GM12878 (cell line): ENCODE data around the gene FAM24B.

Experiments
- CBFB ChIP-seq: IDR thresholded peaks from 2 replicates; pipeline ENCODE4 v1.6.1; 2016; ENCODE audit warnings: antibody characterized with exemption, low read depth
- CEBPB ChIP-seq, 2 experiments: fragments of 150-350 bp in 1 of 2; IDR thresholded peaks; 2 replicates each; pipeline ENCODE4 v1.6.1; 2012 to 2014; ENCODE audit warnings: low read depth in 2 of 2, low read length in 2 of 2, borderline replicate concordance in 1 of 2, inconsistent platforms in 1 of 2
- EED ChIP-seq: sonication (generic); IDR thresholded peaks from 2 replicates; pipeline ENCODE4 v1.6.1; 2016; ENCODE audit warnings: antibody characterized with exemption, low read depth
- EP300 ChIP-seq, 2 experiments: fragments of 150-350 bp in 1 of 2; IDR thresholded peaks; 2 replicates each; pipeline ENCODE4 v1.6.1; 2011 to 2012; ENCODE audit warnings: low read depth in 2 of 2, low read length in 2 of 2, borderline replicate concordance in 1 of 2, improper control_type of control experiment in 1 of 2, inconsistent platforms in 1 of 2; ENCODE audit not compliant: control insufficient read depth in 1 of 2
- ETV6 ChIP-seq, 2 experiments: fragments of 450-650 bp in 1 of 2; IDR thresholded peaks in 1 of 2; conservative IDR thresholded peaks in 1 of 2; 2 replicates each; pipeline ENCODE4 v1.6.1; 2014; ENCODE audit warnings: antibody characterized with exemption in 1 of 2, borderline replicate concordance in 1 of 2, low read depth in 1 of 2, mild to moderate bottlenecking in 1 of 2, moderate library complexity in 1 of 2
- EZH2 ChIP-seq: IDR thresholded peaks from 2 replicates; pipeline ENCODE4 v1.6.1; 2012; ENCODE audit warnings: low read depth, mild to moderate bottlenecking, control low read depth, inconsistent platforms, low read length, borderline replicate concordance; ENCODE audit not compliant: control insufficient read depth
- NRF1 ChIP-seq: conservative IDR thresholded peaks from 2 replicates; pipeline ENCODE4 v1.6.1; 2011; ENCODE audit warnings: mild to moderate bottlenecking, low read depth, low read length, improper control_type of control experiment
- POLR2A ChIP-seq: IDR thresholded peaks from 2 replicates; pipeline ENCODE4 v1.6.1; 2011; ENCODE audit warnings: low read depth, mild to moderate bottlenecking, low read length
- SPI1 ChIP-seq: IDR thresholded peaks from 2 replicates; pipeline ENCODE4 v1.6.1; 2011; ENCODE audit warnings: low read depth, mild to moderate bottlenecking, low read length, moderate library complexity, borderline replicate concordance; ENCODE audit not compliant: insufficient read depth
- SRF ChIP-seq, 2 experiments: IDR thresholded peaks; 2 replicates each; pipeline ENCODE4 v1.6.1; 2011; ENCODE audit warnings: low read depth in 2 of 2, low read length in 2 of 2, mild to moderate bottlenecking in 1 of 2, moderate library complexity in 1 of 2
- TF ChIP-seq, protein P1 (sequence below): IDR thresholded peaks from 2 replicates; pipeline ENCODE4 v1.6.1; 2011; ENCODE audit warnings: low read depth, mild to moderate bottlenecking, low read length, moderate library complexity, borderline replicate concordance; ENCODE audit errors: extremely low read depth
- TF ChIP-seq, protein P2 (sequence below), 3 experiments: IDR thresholded peaks in 2 of 3; conservative IDR thresholded peaks in 1 of 3; 2 replicates each; pipeline ENCODE4 v1.5.1; 2011; ENCODE audit warnings: low read depth in 3 of 3, low read length in 3 of 3, mild to moderate bottlenecking in 3 of 3, control low read depth in 2 of 3, moderate library complexity in 2 of 3, inconsistent platforms in 1 of 3, mixed read lengths in 1 of 3; ENCODE audit not compliant: control insufficient read depth in 2 of 3, insufficient read depth in 1 of 3; ENCODE audit errors: extremely low read depth in 1 of 3

GRCh38 chr10:122882766-122883165 is 3.4 kb upstream of the FAM24B start:
- TF ChIP-seq POLR2A = no peak
- no peak for TF ChIP-seq CBFB
- TF ChIP-seq, protein P1, sequence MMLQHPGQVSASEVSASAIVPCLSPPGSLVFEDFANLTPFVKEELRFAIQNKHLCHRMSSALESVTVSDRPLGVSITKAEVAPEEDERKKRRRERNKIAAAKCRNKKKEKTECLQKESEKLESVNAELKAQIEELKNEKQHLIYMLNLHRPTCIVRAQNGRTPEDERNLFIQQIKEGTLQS = no peak
- TF ChIP-seq CEBPB (IDR thresholded peaks at IDR 0.05; ENCODE audit: borderline replicate concordance in 1 of 2, low read depth in 2 of 2, low read length in 2 of 2) = no peak
- no peak for TF ChIP-seq SRF (IDR thresholded peaks at IDR 0.05; ENCODE audit: low read depth in 2 of 2, low read length in 2 of 2)
- TF ChIP-seq, protein P2, sequence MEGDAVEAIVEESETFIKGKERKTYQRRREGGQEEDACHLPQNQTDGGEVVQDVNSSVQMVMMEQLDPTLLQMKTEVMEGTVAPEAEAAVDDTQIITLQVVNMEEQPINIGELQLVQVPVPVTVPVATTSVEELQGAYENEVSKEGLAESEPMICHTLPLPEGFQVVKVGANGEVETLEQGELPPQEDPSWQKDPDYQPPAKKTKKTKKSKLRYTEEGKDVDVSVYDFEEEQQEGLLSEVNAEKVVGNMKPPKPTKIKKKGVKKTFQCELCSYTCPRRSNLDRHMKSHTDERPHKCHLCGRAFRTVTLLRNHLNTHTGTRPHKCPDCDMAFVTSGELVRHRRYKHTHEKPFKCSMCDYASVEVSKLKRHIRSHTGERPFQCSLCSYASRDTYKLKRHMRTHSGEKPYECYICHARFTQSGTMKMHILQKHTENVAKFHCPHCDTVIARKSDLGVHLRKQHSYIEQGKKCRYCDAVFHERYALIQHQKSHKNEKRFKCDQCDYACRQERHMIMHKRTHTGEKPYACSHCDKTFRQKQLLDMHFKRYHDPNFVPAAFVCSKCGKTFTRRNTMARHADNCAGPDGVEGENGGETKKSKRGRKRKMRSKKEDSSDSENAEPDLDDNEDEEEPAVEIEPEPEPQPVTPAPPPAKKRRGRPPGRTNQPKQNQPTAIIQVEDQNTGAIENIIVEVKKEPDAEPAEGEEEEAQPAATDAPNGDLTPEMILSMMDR (IDR thresholded peaks at IDR 0.05 in 2 of 3, conservative IDR thresholded peaks at IDR 0.05 in 1 of 3; ENCODE audit: control insufficient read depth in 2 of 3, extremely low read depth in 1 of 3, insufficient read depth in 1 of 3, low read depth in 3 of 3, low read length in 3 of 3) = no peak
- TF ChIP-seq SPI1 = no peak
- no peak for TF ChIP-seq EED
- no peak for TF ChIP-seq EP300 (IDR thresholded peaks at IDR 0.05; ENCODE audit: borderline replicate concordance in 1 of 2, control insufficient read depth in 1 of 2, low read depth in 2 of 2, low read length in 2 of 2)
- TF ChIP-seq ETV6 (conservative IDR thresholded peaks at IDR 0.05 in 1 of 2, IDR thresholded peaks at IDR 0.05 in 1 of 2; ENCODE audit: borderline replicate concordance in 1 of 2, low read depth in 1 of 2) = no peak
- TF ChIP-seq EZH2 = no peak
- no peak for TF ChIP-seq NRF1
